ENCODE data around the gene SLFN12.
"Not testable (repeated sequence)": the region's sequence is repeated elsewhere in the genome, so short reads cannot be mapped to it uniquely, and the experiment has no call there.

The SLFN12 gene

GRCh38 chr17:35460354-35460851 lies 28.1 kb upstream of the SLFN12 start:
- Histone ChIP-seq H4K20me1 (ENCODE audit: insufficient read depth, low read length) (no peaks in the 10 kb centered on the region), H3K9ac (ENCODE audit: low read depth, low read length) (no peak overlapping the region), H3K9me3 (ENCODE audit: insufficient read depth, low read length, severe bottlenecking) (no peaks in the 10 kb centered on the region), H3K4me3 (ENCODE audit: low read depth in 1 of 2, low read length in 2 of 2) (no peak overlapping the region), H3K27ac (ENCODE audit: low read length) (no peak overlapping the region), H2AFZ (ENCODE audit: low read depth, low read length) (no peak overlapping the region), H3K4me1 (ENCODE audit: insufficient read depth, low read length) (no peaks in the 10 kb centered on the region), H3K36me3 (ENCODE audit: insufficient read depth, low read length) (no peaks in the 10 kb centered on the region), H3K4me2 (ENCODE audit: insufficient read depth, low read length) (no peak overlapping the region), H3K27me3 (ENCODE audit: insufficient read depth, low read length, poor library complexity) (no peaks in the 10 kb centered on the region), H3K79me2 (ENCODE audit: insufficient read depth, low read length) (peaks cover under 1% of the 10 kb centered on the region; the same call in 1 of the 2 replicates)
- DNase-seq (no peak), ATAC-seq (ENCODE audit: insufficient read depth, low read depth) (no peak)
- TF ChIP-seq CTCF (IDR thresholded peaks at IDR 0.05; ENCODE audit: borderline replicate concordance, extremely low read depth, low read length, poor library complexity, severe bottlenecking) (no peak), EZH2 (IDR thresholded peaks at IDR 0.05; ENCODE audit: borderline replicate concordance, low read depth, low read length, severe bottlenecking) (no peak)

GRCh38 chr17:35454035-35454434 lies 21.7 kb upstream of the SLFN12 start:
- H3K27me3 ChIP-seq (ENCODE audit: insufficient read depth, low read length, poor library complexity); ATAC-seq (ENCODE audit: insufficient read depth, low read depth); H3K9ac ChIP-seq (ENCODE audit: low read depth, low read length): not testable (repeated sequence)

GRCh38 chr17:35453171-35453570 lies 20.9 kb upstream of the SLFN12 start:
- no peak overlapping the region for H2AFZ ChIP-seq (ENCODE audit: low read depth, low read length)
- peaks cover 8% of the 10 kb centered on the region; the same call in 1 of the 2 replicates for H3K36me3 ChIP-seq (ENCODE audit: insufficient read depth, low read length)
- H3K9ac ChIP-seq (ENCODE audit: low read depth, low read length) = no peak overlapping the region
- no peaks in the 10 kb centered on the region for H3K4me1 ChIP-seq (ENCODE audit: insufficient read depth, low read length)
- no peak for TF ChIP-seq EZH2 (IDR thresholded peaks at IDR 0.05; ENCODE audit: borderline replicate concordance, low read depth, low read length, severe bottlenecking)
- TF ChIP-seq CTCF (IDR thresholded peaks at IDR 0.05; ENCODE audit: borderline replicate concordance, extremely low read depth, low read length, poor library complexity, severe bottlenecking) = no peak
- no peaks in the 10 kb centered on the region for H3K27me3 ChIP-seq (ENCODE audit: insufficient read depth, low read length, poor library complexity)
- no peak overlapping the region for H3K4me2 ChIP-seq (ENCODE audit: insufficient read depth, low read length)
- H3K4me3 ChIP-seq (ENCODE audit: low read depth in 1 of 2, low read length in 2 of 2) = no peak overlapping the region
- ATAC-seq (ENCODE audit: insufficient read depth, low read depth) (no peak), DNase-seq (no peak)
- no peak overlapping the region for H3K27ac ChIP-seq (ENCODE audit: low read length)
- peaks cover 3% of the 10 kb centered on the region; the same call in 1 of the 2 replicates for H4K20me1 ChIP-seq (ENCODE audit: insufficient read depth, low read length)
- no peaks in the 10 kb centered on the region for H3K79me2 ChIP-seq (ENCODE audit: insufficient read depth, low read length)
- no peaks in the 10 kb centered on the region for H3K9me3 ChIP-seq (ENCODE audit: insufficient read depth, low read length, severe bottlenecking)

More at GRCh38 chr17:35454035-35454434, 21.7 kb upstream of the SLFN12 start:
- H3K4me1 ChIP-seq (ENCODE audit: insufficient read depth, low read length); H3K79me2 ChIP-seq (ENCODE audit: insufficient read depth, low read length); H3K36me3 ChIP-seq (ENCODE audit: insufficient read depth, low read length); H4K20me1 ChIP-seq (ENCODE audit: insufficient read depth, low read length); H3K4me2 ChIP-seq (ENCODE audit: insufficient read depth, low read length); H2AFZ ChIP-seq (ENCODE audit: low read depth, low read length); DNase-seq; H3K4me3 ChIP-seq (ENCODE audit: low read depth in 1 of 2, low read length in 2 of 2); H3K9me3 ChIP-seq (ENCODE audit: insufficient read depth, low read length, severe bottlenecking); H3K27ac ChIP-seq (ENCODE audit: low read length): not testable (repeated sequence)

- ATAC-seq (ENCODE audit: insufficient read depth, low read depth) (no peak), DNase-seq (no peak)
- H3K4me2 ChIP-seq (ENCODE audit: insufficient read depth, low read length) = no peak overlapping the region
- H3K27ac ChIP-seq (ENCODE audit: low read length) = no peak overlapping the region
- no peaks in the 10 kb centered on the region for H3K79me2 ChIP-seq (ENCODE audit: insufficient read depth, low read length)
- no peak overlapping the region for H3K9ac ChIP-seq (ENCODE audit: low read depth, low read length)
- H3K27me3 ChIP-seq (ENCODE audit: insufficient read depth, low read length, poor library complexity) = no peaks in the 10 kb centered on the region
- H3K4me1 ChIP-seq (ENCODE audit: insufficient read depth, low read length) = no peaks in the 10 kb centered on the region
- H3K4me3 ChIP-seq (ENCODE audit: low read depth in 1 of 2, low read length in 2 of 2) = no peak overlapping the region
- no peaks in the 10 kb centered on the region for H3K9me3 ChIP-seq (ENCODE audit: insufficient read depth, low read length, severe bottlenecking)
- peaks cover 3% of the 10 kb centered on the region; the same call in 1 of the 2 replicates for H4K20me1 ChIP-seq (ENCODE audit: insufficient read depth, low read length)
- no peak overlapping the region for H2AFZ ChIP-seq (ENCODE audit: low read depth, low read length)
- peaks cover 17% of the 10 kb centered on the region for H3K36me3 ChIP-seq (ENCODE audit: insufficient read depth, low read length)
- TF ChIP-seq CTCF (IDR thresholded peaks at IDR 0.05; ENCODE audit: borderline replicate concordance, extremely low read depth, low read length, poor library complexity, severe bottlenecking) (no peak), EZH2 (IDR thresholded peaks at IDR 0.05; ENCODE audit: borderline replicate concordance, low read depth, low read length, severe bottlenecking) (no peak)
Measured at GRCh38 chr17:35449371-35449931, 17.2 kb upstream of the SLFN12 start.

Data from DND-41 (cell line).